GM15510 (cell line): ENCODE measurements around the gene RNF121.

Source experiments
- POLR2A ChIP-seq: IDR thresholded peaks from 3 replicates; pipeline ENCODE4 v1.6.1; 2011; ENCODE audit warnings: borderline replicate concordance; ENCODE audit not compliant: insufficient read length; ENCODE audit errors: extremely low read depth

The RNF121 gene

GRCh38 chr11:71936825-71937224 is 8.0 kb downstream of the RNF121 start:
- no peak for TF ChIP-seq POLR2A

- no peak for TF ChIP-seq POLR2A
These were observed 9.0 kb downstream of the RNF121 start for GRCh38 chr11:71937826-71938225.

- TF ChIP-seq POLR2A = no peak
These were observed 11.8 kb downstream of the RNF121 start for GRCh38 chr11:71940561-71941219.

- TF ChIP-seq POLR2A = no peak
These were observed 17.3 kb downstream of the RNF121 start for GRCh38 chr11:71946144-71946571.

GRCh38 chr11:71947498-71947897 is 18.7 kb downstream of the RNF121 start:
- no peak for TF ChIP-seq POLR2A

- no peak for TF ChIP-seq POLR2A
These were observed 19.6 kb downstream of the RNF121 start for GRCh38 chr11:71948314-71949027.

- no peak for TF ChIP-seq POLR2A
These were observed 20.2 kb downstream of the RNF121 start for GRCh38 chr11:71949034-71949433.

GRCh38 chr11:71951741-71952310 is 23.0 kb downstream of the RNF121 start:
- TF ChIP-seq POLR2A = no peak

GRCh38 chr11:71955898-71956456 is 27.1 kb downstream of the RNF121 start:
- TF ChIP-seq POLR2A = no peak

- no peak for TF ChIP-seq POLR2A
These were observed 33.7 kb downstream of the RNF121 start for GRCh38 chr11:71962428-71963038.

- no peak for TF ChIP-seq POLR2A
These were observed 34.6 kb downstream of the RNF121 start for GRCh38 chr11:71963468-71963867.

GRCh38 chr11:71964641-71965040 is 35.8 kb downstream of the RNF121 start:
- TF ChIP-seq POLR2A = no peak

- TF ChIP-seq POLR2A = no peak
These were observed 42.8 kb downstream of the RNF121 start for GRCh38 chr11:71971680-71972079.

GRCh38 chr11:71976551-71976950 is 47.7 kb downstream of the RNF121 start:
- TF ChIP-seq POLR2A = no peak

- TF ChIP-seq POLR2A = no peak
These were observed 48.2 kb downstream of the RNF121 start for GRCh38 chr11:71977090-71977489.
